ENCODE measurements around the gene ZNF195. TPM values are rescaled to one million over a fixed set of nuclear protein-coding genes. Genes with fewer than 3 reads are reported as not detected.
"Not testable (repeated sequence)": the region's sequence is repeated elsewhere in the genome, so short reads cannot be mapped to it uniquely, and the experiment has no call there.

ZNF195 gene
- total and polyA plus RNA-seq, 2 donors (not counting 1 experiment from before 2014, with no cell fraction given), result 21.3 to 47.3 TPM

GRCh38 chr11:3423928-3424327 is 45.0 kb upstream of the ZNF195 start:
- Mint-ChIP-seq H3K27me3 (peaks cover 16% of the 10 kb centered on the region), H3K4me3 (peak overlapping the region; percentile 96), H3K4me1 (peaks cover 10% of the 10 kb centered on the region)
- H3K9me3 Mint-ChIP-seq (ENCODE audit: insufficient read depth); CTCF ChIA-PET; ATAC-seq (ENCODE audit: low read depth); POLR2A ChIA-PET; H3K9me3 ChIP-seq (ENCODE audit: control extremely low read depth in 1 of 3, control insufficient read depth in 2 of 3, insufficient read depth in 1 of 3, low read length in 2 of 3); H4K20me1 ChIP-seq (ENCODE audit: control insufficient read depth, insufficient read depth, low read length, poor library complexity, severe bottlenecking); DNase-seq; H2AFZ ChIP-seq (ENCODE audit: insufficient read depth, low read depth, low read length, poor library complexity, severe bottlenecking); H3K9ac ChIP-seq (ENCODE audit: low read length); H3K36me3 ChIP-seq (replicated peaks in 1 of 2; ENCODE audit: control extremely low read depth in 1 of 2, control insufficient read depth in 1 of 2, extremely low read depth in 1 of 2, insufficient read depth in 2 of 2, low read length in 1 of 2); H3K27me3 ChIP-seq (replicated peaks in 1 of 4; ENCODE audit: control extremely low read depth in 1 of 4, control insufficient read depth in 3 of 4, insufficient read depth in 4 of 4, low read length in 3 of 4); H3K4me3 ChIP-seq (ENCODE audit: control extremely low read depth in 1 of 5, extremely low read depth in 1 of 5, insufficient read depth in 1 of 5, low read depth in 2 of 5, low read length in 4 of 5); H3K27ac Mint-ChIP-seq; H3K79me2 ChIP-seq (ENCODE audit: control insufficient read depth, insufficient read depth, low read length); H3K4me2 ChIP-seq (replicated peaks; ENCODE audit: low read depth, low read length, poor library complexity, severe bottlenecking); H3K27ac ChIP-seq (ENCODE audit: low read length in 2 of 2): not testable (repeated sequence)
- H3K4me1 ChIP-seq (ENCODE audit: control insufficient read depth in 2 of 2, insufficient read depth in 2 of 2, low read length in 2 of 2), result peaks cover 0 to 10% of the 10 kb centered on the region in 2 donors
- WGBS (ENCODE audit: insufficient coverage), result no CpG with 5 or more reads among the region's 5 CpGs
- intact Hi-C loops (cut with micrococcal nuclease), result loop anchor here (2.0 kb wide), 2 partner anchors 431 to 539 kb away; partner anchors contain the start of genes CDKN1C and NAP1L4

GRCh38 chr11:3423138-3423731 is 44.3 kb upstream of the ZNF195 start:
- 2% methylated on average over 32 of the region's 46 CpGs for WGBS (ENCODE audit: insufficient coverage)
- peak overlapping the region; percentile 50 for H3K4me2 ChIP-seq (replicated peaks; ENCODE audit: low read depth, low read length, poor library complexity, severe bottlenecking)
- H3K27me3 Mint-ChIP-seq, result peaks cover 12% of the 10 kb centered on the region
- DNase-seq; H3K79me2 ChIP-seq (ENCODE audit: control insufficient read depth, insufficient read depth, low read length); H3K27me3 ChIP-seq (replicated peaks in 1 of 4; ENCODE audit: control extremely low read depth in 1 of 4, control insufficient read depth in 3 of 4, insufficient read depth in 4 of 4, low read length in 3 of 4); POLR2A ChIA-PET; ATAC-seq (ENCODE audit: low read depth); H4K20me1 ChIP-seq (ENCODE audit: control insufficient read depth, insufficient read depth, low read length, poor library complexity, severe bottlenecking); H3K9me3 ChIP-seq (ENCODE audit: control extremely low read depth in 1 of 3, control insufficient read depth in 2 of 3, insufficient read depth in 1 of 3, low read length in 2 of 3); H3K36me3 ChIP-seq (replicated peaks in 1 of 2; ENCODE audit: control extremely low read depth in 1 of 2, control insufficient read depth in 1 of 2, extremely low read depth in 1 of 2, insufficient read depth in 2 of 2, low read length in 1 of 2); H3K9me3 Mint-ChIP-seq (ENCODE audit: insufficient read depth): not testable (repeated sequence)
- H3K4me1 Mint-ChIP-seq, result peaks cover 10% of the 10 kb centered on the region
- H3K4me3 ChIP-seq (ENCODE audit: control extremely low read depth in 1 of 5, extremely low read depth in 1 of 5, insufficient read depth in 1 of 5, low read depth in 2 of 5, low read length in 4 of 5), result peak overlapping the region in 4 of 5 experiments; percentile 67 to 79 (median 70)
- peak overlapping the region; percentile 24 to 33 for H3K27ac ChIP-seq (ENCODE audit: low read length in 2 of 2)
- peak overlapping the region; percentile 96 for H3K27ac Mint-ChIP-seq
- peak overlapping the region; percentile 71 for H3K9ac ChIP-seq (ENCODE audit: low read length)
- H3K4me1 ChIP-seq (ENCODE audit: control insufficient read depth in 2 of 2, insufficient read depth in 2 of 2, low read length in 2 of 2), result peaks cover 0 to 10% of the 10 kb centered on the region in 2 donors
- peak overlapping the region; percentile 96 for H3K4me3 Mint-ChIP-seq
- intact Hi-C loops (cut with micrococcal nuclease), result loop anchor here (2.0 kb wide), 2 partner anchors 430 to 538 kb away; partner anchors contain the start of genes CDKN1C and NAP1L4
- H2AFZ ChIP-seq (ENCODE audit: insufficient read depth, low read depth, low read length, poor library complexity, severe bottlenecking), result peak overlapping the region; percentile 72
- CTCF ChIA-PET, result interaction anchor here (0.9 kb wide), 1 partner anchor 44 kb away, joined by 3 read pairs; the partner anchor contains the start of gene ZNF195

GRCh38 chr11:3422380-3423137 is 43.6 kb upstream of the ZNF195 start:
- H3K9me3 ChIP-seq (ENCODE audit: control extremely low read depth in 1 of 3, control insufficient read depth in 2 of 3, insufficient read depth in 1 of 3, low read length in 2 of 3); H3K27me3 Mint-ChIP-seq; H3K79me2 ChIP-seq (ENCODE audit: control insufficient read depth, insufficient read depth, low read length); POLR2A ChIA-PET; H4K20me1 ChIP-seq (ENCODE audit: control insufficient read depth, insufficient read depth, low read length, poor library complexity, severe bottlenecking); H3K9me3 Mint-ChIP-seq (ENCODE audit: insufficient read depth); H3K36me3 ChIP-seq (replicated peaks in 1 of 2; ENCODE audit: control extremely low read depth in 1 of 2, control insufficient read depth in 1 of 2, extremely low read depth in 1 of 2, insufficient read depth in 2 of 2, low read length in 1 of 2); H3K27me3 ChIP-seq (replicated peaks in 1 of 4; ENCODE audit: control extremely low read depth in 1 of 4, control insufficient read depth in 3 of 4, insufficient read depth in 4 of 4, low read length in 3 of 4): not testable (repeated sequence)
- Mint-ChIP-seq H3K4me3 (peak overlapping the region; percentile 96), H3K27ac (peak overlapping the region; percentile 96), H3K4me1 (peaks cover 10% of the 10 kb centered on the region)
- intact Hi-C loops (cut with micrococcal nuclease), result loop anchor here (1.0 to 2.0 kb wide), 3 partner anchors 43 to 538 kb away; partner anchors contain the start of genes CDKN1C, NAP1L4 and ZNF195
- CTCF ChIA-PET, result interaction anchor here (0.9 kb wide), 1 partner anchor 43 kb away, joined by 3 read pairs; the partner anchor contains the start of gene ZNF195
- ATAC-seq (ENCODE audit: low read depth), result peak; percentile 96
- WGBS (ENCODE audit: insufficient coverage), result under 1% methylated on average over 57 of the region's 66 CpGs
- Histone ChIP-seq H3K27ac (ENCODE audit: low read length in 2 of 2) (peak overlapping the region; percentile 79 to 81), H3K4me1 (ENCODE audit: control insufficient read depth in 2 of 2, insufficient read depth in 2 of 2, low read length in 2 of 2) (peaks cover 0 to 10% of the 10 kb centered on the region in 2 donors), H2AFZ (ENCODE audit: insufficient read depth, low read depth, low read length, poor library complexity, severe bottlenecking) (peak overlapping the region; percentile 72), H3K4me3 (ENCODE audit: control extremely low read depth in 1 of 5, extremely low read depth in 1 of 5, insufficient read depth in 1 of 5, low read depth in 2 of 5, low read length in 4 of 5) (peak overlapping the region in 4 of 5 experiments; percentile 67 to 79 (median 70)), H3K4me2 (replicated peaks; ENCODE audit: low read depth, low read length, poor library complexity, severe bottlenecking) (peak overlapping the region; percentile 70), H3K9ac (ENCODE audit: low read length) (peak overlapping the region; percentile 71)
- DNase-seq, result peak; percentile 95

All from B cell (primary cell).